H1 (cell line): ENCODE data around the gene KLHL2.
"Not testable (repeated sequence)": the region's sequence is repeated elsewhere in the genome, so short reads cannot be mapped to it uniquely, and the experiment has no call there.

Experiments
- ATF3 ChIP-seq: IDR thresholded peaks from 2 replicates; pipeline ENCODE4 v1.6.1; 2011; ENCODE audit warnings: low read depth, mild to moderate bottlenecking, low read length; ENCODE audit not compliant: insufficient read depth
- BACH1 ChIP-seq: IDR thresholded peaks from 2 replicates; pipeline ENCODE4 v1.6.1; 2012; ENCODE audit warnings: low read length, improper control_type of control experiment
- GTF2F1 ChIP-seq: IDR thresholded peaks from 2 replicates; pipeline ENCODE4 v1.6.1; 2012; ENCODE audit warnings: low read depth, low read length, improper control_type of control experiment, borderline replicate concordance
- POLR2A ChIP-seq, 2 experiments: IDR thresholded peaks; 1 replicate in 1 of 2; 2 replicates in 1 of 2; pipeline ENCODE4 v1.6.1; 2011; ENCODE audit warnings: low read depth in 2 of 2, low read length in 2 of 2, mild to moderate bottlenecking in 2 of 2; ENCODE audit errors: control extremely low read depth in 1 of 2
- POLR2AphosphoS5 ChIP-seq: IDR thresholded peaks from 2 replicates; pipeline ENCODE4 v1.6.1; 2011; ENCODE audit warnings: low read depth, low read length
- USF2 ChIP-seq: IDR thresholded peaks from 2 replicates; pipeline ENCODE4 v1.6.1; 2011; ENCODE audit warnings: low read length, improper control_type of control experiment
- TF ChIP-seq, protein P1 (sequence below), 3 experiments: IDR thresholded peaks; 1 replicate in 2 of 3; 2 replicates in 1 of 3; pipeline versions ENCODE4 v1.5.1 to v1.6.1; 2011; ENCODE audit warnings: low read length in 3 of 3, mild to moderate bottlenecking in 3 of 3, inconsistent platforms in 2 of 3, low read depth in 1 of 3, moderate library complexity in 1 of 3; ENCODE audit not compliant: insufficient read depth in 1 of 3; ENCODE audit errors: control extremely low read depth in 1 of 3

- TF ChIP-seq BACH1; POLR2A (IDR thresholded peaks at IDR 0.05; ENCODE audit: control extremely low read depth in 1 of 2, low read depth in 2 of 2, low read length in 2 of 2); POLR2AphosphoS5; USF2; GTF2F1; ATF3: not testable (repeated sequence)
- TF ChIP-seq, protein P1, sequence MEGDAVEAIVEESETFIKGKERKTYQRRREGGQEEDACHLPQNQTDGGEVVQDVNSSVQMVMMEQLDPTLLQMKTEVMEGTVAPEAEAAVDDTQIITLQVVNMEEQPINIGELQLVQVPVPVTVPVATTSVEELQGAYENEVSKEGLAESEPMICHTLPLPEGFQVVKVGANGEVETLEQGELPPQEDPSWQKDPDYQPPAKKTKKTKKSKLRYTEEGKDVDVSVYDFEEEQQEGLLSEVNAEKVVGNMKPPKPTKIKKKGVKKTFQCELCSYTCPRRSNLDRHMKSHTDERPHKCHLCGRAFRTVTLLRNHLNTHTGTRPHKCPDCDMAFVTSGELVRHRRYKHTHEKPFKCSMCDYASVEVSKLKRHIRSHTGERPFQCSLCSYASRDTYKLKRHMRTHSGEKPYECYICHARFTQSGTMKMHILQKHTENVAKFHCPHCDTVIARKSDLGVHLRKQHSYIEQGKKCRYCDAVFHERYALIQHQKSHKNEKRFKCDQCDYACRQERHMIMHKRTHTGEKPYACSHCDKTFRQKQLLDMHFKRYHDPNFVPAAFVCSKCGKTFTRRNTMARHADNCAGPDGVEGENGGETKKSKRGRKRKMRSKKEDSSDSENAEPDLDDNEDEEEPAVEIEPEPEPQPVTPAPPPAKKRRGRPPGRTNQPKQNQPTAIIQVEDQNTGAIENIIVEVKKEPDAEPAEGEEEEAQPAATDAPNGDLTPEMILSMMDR (IDR thresholded peaks at IDR 0.05; ENCODE audit: control extremely low read depth in 1 of 3, insufficient read depth in 1 of 3, low read depth in 1 of 3, low read length in 3 of 3): not testable (repeated sequence)
These were observed 5.3 kb downstream of the KLHL2 start for GRCh38 chr4:165212647-165213046.
